ENCODE data around the gene SLC12A5. TPM values are rescaled to one million over a fixed set of nuclear protein-coding genes. Genes with fewer than 3 reads are reported as not detected.

The SLC12A5 gene
- total RNA-seq, result not detected

DNA sequence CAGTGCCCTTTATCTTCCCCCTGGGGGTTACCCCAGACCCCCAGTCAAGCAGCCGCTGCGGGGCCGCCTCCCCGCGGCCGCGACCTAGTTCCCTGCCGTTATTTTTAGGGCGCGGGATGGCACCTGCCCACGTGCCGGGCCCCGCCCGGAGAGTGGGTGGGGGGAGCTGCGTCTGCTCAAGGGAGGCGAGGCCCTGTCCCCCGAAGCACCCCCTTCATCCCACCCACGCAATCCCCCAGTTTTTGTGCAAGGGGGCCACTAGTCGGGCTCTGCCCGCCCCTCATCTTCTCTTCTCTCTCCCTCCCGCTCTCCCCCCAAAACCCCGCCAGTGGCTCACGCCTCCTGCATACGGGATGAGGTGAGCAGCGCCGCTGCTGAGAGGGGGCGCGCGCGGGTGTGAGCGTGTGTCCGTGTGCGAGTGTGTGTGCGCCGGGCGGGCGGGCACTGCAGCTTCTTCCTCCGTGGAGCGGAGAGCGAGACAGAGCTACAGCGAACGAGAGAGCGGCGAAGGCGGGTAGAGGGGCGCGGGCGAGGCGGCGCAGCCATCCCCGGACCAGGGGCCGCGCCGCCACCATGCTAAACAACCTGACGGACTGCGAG is at the start of gene SLC12A5:
Gene SLC12A5 (plus strand): TSS at position 444 of the 600 bp plus-strand sequence. CDS start 130 bp downstream, at position 574.
- no peak for DNase-seq
- intact Hi-C loops (cut with DNase I; ENCODE audit: low total_unique reads) (no loop called here), in situ Hi-C loops (cut with MboI; ENCODE audit: low pct_ligation_motif_present in 1 of 4, low pct_unique_long_range_greater_than_20kb in 1 of 4, low sequenced_read_pairs in 3 of 4) (loop anchor here in 1 of 4 donors (10.0 kb wide), 1 partner anchor 136 kb away; no protein-coding TSS in a partner anchor)
- WGBS, 2 donors (ENCODE audit: low coverage in 1 of 2), result 43% methylated on average over 56 of the region's 56 CpGs; no CpG with 5 or more reads in 1 of the 2 donors
- no peak within 1 kb of the TSS for H3K27ac ChIP-seq
- no peaks in the 10 kb centered on the region for H3K9me3 ChIP-seq
- H3K27me3 ChIP-seq, result peaks cover 98% of the 10 kb centered on the region
- TF ChIP-seq POLR2AphosphoS5 (IDR thresholded peaks at IDR 0.05), result no peak
- no peak for TF ChIP-seq POLR2A (IDR thresholded peaks at IDR 0.05)
- TF ChIP-seq, protein P1, sequence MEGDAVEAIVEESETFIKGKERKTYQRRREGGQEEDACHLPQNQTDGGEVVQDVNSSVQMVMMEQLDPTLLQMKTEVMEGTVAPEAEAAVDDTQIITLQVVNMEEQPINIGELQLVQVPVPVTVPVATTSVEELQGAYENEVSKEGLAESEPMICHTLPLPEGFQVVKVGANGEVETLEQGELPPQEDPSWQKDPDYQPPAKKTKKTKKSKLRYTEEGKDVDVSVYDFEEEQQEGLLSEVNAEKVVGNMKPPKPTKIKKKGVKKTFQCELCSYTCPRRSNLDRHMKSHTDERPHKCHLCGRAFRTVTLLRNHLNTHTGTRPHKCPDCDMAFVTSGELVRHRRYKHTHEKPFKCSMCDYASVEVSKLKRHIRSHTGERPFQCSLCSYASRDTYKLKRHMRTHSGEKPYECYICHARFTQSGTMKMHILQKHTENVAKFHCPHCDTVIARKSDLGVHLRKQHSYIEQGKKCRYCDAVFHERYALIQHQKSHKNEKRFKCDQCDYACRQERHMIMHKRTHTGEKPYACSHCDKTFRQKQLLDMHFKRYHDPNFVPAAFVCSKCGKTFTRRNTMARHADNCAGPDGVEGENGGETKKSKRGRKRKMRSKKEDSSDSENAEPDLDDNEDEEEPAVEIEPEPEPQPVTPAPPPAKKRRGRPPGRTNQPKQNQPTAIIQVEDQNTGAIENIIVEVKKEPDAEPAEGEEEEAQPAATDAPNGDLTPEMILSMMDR (IDR thresholded peaks at IDR 0.05), result no peak
- no peak for TF ChIP-seq EP300 (IDR thresholded peaks at IDR 0.05; ENCODE audit: low read depth)
- no peak within 1 kb of the TSS for H3K4me3 ChIP-seq
- H3K36me3 ChIP-seq, result no peaks in the 10 kb centered on the region
- H3K4me1 ChIP-seq, result peaks cover 0 to 7% (median 2%) of the 10 kb centered on the region in 4 donors

DNA sequence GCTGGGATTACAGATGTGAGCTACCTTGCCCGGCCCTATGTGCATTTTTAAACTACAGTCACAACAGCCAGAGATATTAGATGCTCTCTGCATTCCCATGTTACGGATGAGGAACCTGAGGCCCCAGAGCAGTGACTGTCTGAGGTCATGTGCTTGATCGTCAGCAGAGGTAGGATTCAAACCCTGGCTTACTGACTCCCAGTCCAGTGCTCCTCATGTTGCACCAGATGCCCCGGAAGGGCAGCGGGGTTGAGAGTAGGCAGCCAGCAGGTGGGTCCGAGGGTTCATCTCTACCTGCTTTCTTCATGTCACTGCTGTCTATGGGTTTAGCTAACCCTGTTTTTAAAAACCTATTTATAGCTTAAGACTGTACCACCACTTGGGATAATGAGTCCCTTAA is 47.8 kb upstream of the SLC12A5 start:
- intact Hi-C loops (cut with DNase I; ENCODE audit: low total_unique reads) (no loop called here), in situ Hi-C loops (cut with MboI; ENCODE audit: low pct_ligation_motif_present in 1 of 4, low pct_unique_long_range_greater_than_20kb in 1 of 4, low sequenced_read_pairs in 3 of 4) (no loop called here)
- TF ChIP-seq POLR2AphosphoS5 (IDR thresholded peaks at IDR 0.05) (no peak), EP300 (IDR thresholded peaks at IDR 0.05; ENCODE audit: low read depth) (no peak), POLR2A (IDR thresholded peaks at IDR 0.05) (no peak)
- TF ChIP-seq, protein P1 (IDR thresholded peaks at IDR 0.05), result no peak
- Histone ChIP-seq H3K4me3 (no peak overlapping the region), H3K27me3 (peaks cover 3% of the 10 kb centered on the region), H3K36me3 (no peaks in the 10 kb centered on the region), H3K9me3 (no peaks in the 10 kb centered on the region), H3K27ac (no peak overlapping the region), H3K4me1 (no peaks in the 10 kb centered on the region)
- WGBS, 2 donors (ENCODE audit: low coverage in 1 of 2), result 95 to 100% methylated on average over 1 to 6 of the region's 6 CpGs
- DNase-seq, result no peak

DNA sequence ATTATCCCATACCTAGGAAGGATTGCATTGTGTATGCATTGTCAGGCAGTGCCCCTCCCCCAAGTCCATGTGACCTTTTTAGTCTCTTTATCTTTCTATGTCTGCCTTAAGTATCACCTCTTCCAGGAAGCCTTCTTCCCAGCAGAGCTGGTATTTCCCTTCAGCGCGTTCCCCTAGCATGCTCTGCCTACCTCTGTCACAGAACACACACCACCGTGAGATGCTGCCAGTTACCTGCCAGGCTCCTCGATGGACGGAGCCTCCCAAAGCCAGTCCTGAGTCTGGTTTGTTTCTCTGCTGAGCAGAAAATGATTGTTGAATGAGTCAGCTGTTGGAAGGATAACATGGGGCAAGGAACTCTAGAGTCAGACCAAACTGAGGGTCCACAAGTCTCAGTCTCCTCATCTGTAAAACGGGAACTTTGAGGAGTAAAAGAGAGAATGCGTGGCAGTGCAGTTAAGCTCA is 45.7 kb upstream of the SLC12A5 start:
- DNase-seq, result no peak

DNA sequence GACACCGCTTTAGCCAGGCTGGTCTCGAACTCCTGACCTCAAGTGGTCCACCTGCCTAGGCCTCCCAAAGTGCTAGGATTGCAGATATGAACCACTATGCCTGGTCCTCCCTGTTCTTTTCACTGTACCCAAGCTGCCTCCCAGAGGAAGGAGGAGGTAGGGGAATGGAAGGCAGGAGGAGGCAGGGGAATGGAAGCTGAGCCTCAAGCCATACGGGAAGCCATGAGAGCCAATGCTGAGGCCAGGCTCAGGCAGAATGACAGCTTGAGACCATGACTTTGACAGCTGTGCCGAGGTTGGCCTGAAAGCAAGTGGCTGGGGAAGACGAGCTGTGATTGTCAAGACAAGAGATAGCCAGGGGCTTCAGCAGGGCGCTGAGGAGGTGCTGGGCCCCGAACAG is 43.4 kb upstream of the SLC12A5 start:
- TF ChIP-seq POLR2A (IDR thresholded peaks at IDR 0.05) (no peak), POLR2AphosphoS5 (IDR thresholded peaks at IDR 0.05) (no peak), EP300 (IDR thresholded peaks at IDR 0.05; ENCODE audit: low read depth) (no peak)
- TF ChIP-seq, protein P1 (IDR thresholded peaks at IDR 0.05), result no peak
- no peak overlapping the region for H3K27ac ChIP-seq
- no peaks in the 10 kb centered on the region for H3K9me3 ChIP-seq
- no peak overlapping the region for H3K4me3 ChIP-seq
- 66 to 88% methylated on average over 2 to 7 of the region's 7 CpGs for WGBS, 2 donors (ENCODE audit: low coverage in 1 of 2)
- no peaks in the 10 kb centered on the region for H3K36me3 ChIP-seq
- in situ Hi-C loops (cut with MboI; ENCODE audit: low pct_ligation_motif_present in 1 of 4, low pct_unique_long_range_greater_than_20kb in 1 of 4, low sequenced_read_pairs in 3 of 4), result no loop called here
- intact Hi-C loops (cut with DNase I; ENCODE audit: low total_unique reads), result no loop called here
- no peaks in the 10 kb centered on the region for H3K4me1 ChIP-seq
- peaks cover 23% of the 10 kb centered on the region for H3K27me3 ChIP-seq
- DNase-seq, result no peak

More for the DNA sequence above, 45.7 kb upstream of the SLC12A5 start:
- H3K4me3 ChIP-seq, result no peak overlapping the region
- H3K27me3 ChIP-seq, result peaks cover 1% of the 10 kb centered on the region
- H3K9me3 ChIP-seq, result no peaks in the 10 kb centered on the region
- H3K36me3 ChIP-seq, result no peaks in the 10 kb centered on the region
- H3K4me1 ChIP-seq, result no peaks in the 10 kb centered on the region
- H3K27ac ChIP-seq, result no peak overlapping the region
- intact Hi-C loops (cut with DNase I; ENCODE audit: low total_unique reads), result no loop called here
- in situ Hi-C loops (cut with MboI; ENCODE audit: low pct_ligation_motif_present in 1 of 4, low pct_unique_long_range_greater_than_20kb in 1 of 4, low sequenced_read_pairs in 3 of 4), result no loop called here
- TF ChIP-seq POLR2A (IDR thresholded peaks at IDR 0.05) (no peak), EP300 (IDR thresholded peaks at IDR 0.05; ENCODE audit: low read depth) (no peak), POLR2AphosphoS5 (IDR thresholded peaks at IDR 0.05) (no peak)
- TF ChIP-seq, protein P1 (IDR thresholded peaks at IDR 0.05), result no peak
- WGBS, 2 donors (ENCODE audit: low coverage in 1 of 2), result 61% methylated on average over 7 of the region's 7 CpGs; no CpG with 5 or more reads in 1 of the 2 donors

Measured in transverse colon (tissue), 4 donors.